SK-N-SH (cell line): ENCODE measurements around the gene SLC25A41. TPM values are rescaled to one million over a fixed set of nuclear protein-coding genes. Genes with fewer than 3 reads are reported as not detected.

ENCODE experiments used
- CTCF ChIA-PET: fragments of 300-600, 350-600 bp; formaldehyde crosslinking; extraction: SDS; loops from one replicate; lab custom pipeline; 2021; lab: Yijun Ruan, JAX
- POLR2A ChIA-PET: fragments of 350-600 bp; sonication (Branson Sonifier 250); formaldehyde crosslinking; extraction: SDS; loops from one replicate; lab custom pipeline; 2020; ENCODE audit warnings: antibody characterized with exemption, inconsistent platforms; lab: Yijun Ruan, JAX
- DNase-seq: peaks from one replicate; pipeline ENCODE4 v3.0.0; 2012
- H2AFZ ChIP-seq: fragments of 200-600 bp; sonication (generic); 2 replicates; pipeline ENCODE4 v1.8.1; 2016; ENCODE audit warnings: antibody characterized with exemption, mild to moderate bottlenecking, low read depth
- H3F3A ChIP-seq: fragments of 200-600 bp; sonication (generic); replicated peaks from 2 replicates; pipeline ENCODE3; 2016; ENCODE audit warnings: antibody characterized with exemption, mild to moderate bottlenecking; ENCODE audit not compliant: insufficient read depth
- H3K27ac ChIP-seq, 2 experiments: fragments of 200-500 bp in 1 of 2; fragments of 200-600 bp in 1 of 2; sonication (Bioruptor generic) in 1 of 2; sonication (generic), shearing (Covaris generic) in 1 of 2; 2 replicates each; pipeline versions ENCODE4 v1.5.1 to v1.6.1; 2014 to 2016; ENCODE audit warnings: low read depth in 2 of 2, inconsistent platforms in 1 of 2, low read length in 1 of 2, mild to moderate bottlenecking in 1 of 2, mixed read lengths in 1 of 2
- H3K27me3 ChIP-seq: fragments of 200-600 bp; sonication (generic), shearing (Covaris generic); 2 replicates; pipeline ENCODE4 v1.6.1; 2016; ENCODE audit warnings: mixed run types; ENCODE audit not compliant: insufficient read depth
- H3K36me3 ChIP-seq, 2 experiments: fragments of 200-500 bp in 1 of 2; fragments of 200-600 bp in 1 of 2; sonication (Bioruptor generic) in 1 of 2; sonication (generic) in 1 of 2; replicated peaks in 1 of 2; 2 replicates each; pipeline versions ENCODE3 to v1.5.1; 2014 to 2016; ENCODE audit warnings: low read length in 1 of 2, mild to moderate bottlenecking in 1 of 2; ENCODE audit not compliant: insufficient read depth in 2 of 2, control insufficient read depth in 1 of 2
- H3K4me1 ChIP-seq, 2 experiments: fragments of 200-500 bp in 1 of 2; fragments of 200-600 bp in 1 of 2; sonication (Bioruptor generic) in 1 of 2; sonication (generic), shearing (Covaris generic) in 1 of 2; 2 replicates each; pipeline versions ENCODE4 v1.5.1 to v1.6.1; 2014 to 2016; ENCODE audit warnings: low read depth in 1 of 2, low read length in 1 of 2, mixed run types in 1 of 2; ENCODE audit not compliant: insufficient read depth in 2 of 2, control insufficient read depth in 1 of 2
- H3K4me2 ChIP-seq: fragments of 200-600 bp; sonication (generic), shearing (Covaris generic); 2 replicates; pipeline ENCODE4 v1.6.1; 2017; ENCODE audit warnings: mixed run types
- H3K4me3 ChIP-seq, 2 experiments: fragments of 200-500 bp in 1 of 2; fragments of 200-600 bp in 1 of 2; sonication (Bioruptor generic) in 1 of 2; sonication (generic), shearing (Covaris generic) in 1 of 2; 2 replicates each; pipeline versions ENCODE4 v1.5.1 to v1.8.1; 2014 to 2016; ENCODE audit warnings: low read depth in 2 of 2, inconsistent platforms in 1 of 2, low read length in 1 of 2, mild to moderate bottlenecking in 1 of 2, mixed read lengths in 1 of 2, moderate library complexity in 1 of 2
- H3K79me2 ChIP-seq: fragments of 200-600 bp; sonication (generic); 2 replicates; pipeline ENCODE4 v1.8.1; 2017; ENCODE audit warnings: mild to moderate bottlenecking; ENCODE audit not compliant: insufficient read depth
- H3K9ac ChIP-seq: fragments of 200-600 bp; sonication (generic); 2 replicates; pipeline ENCODE4 v1.6.1; 2017; ENCODE audit warnings: mixed run types
- H3K9me2 ChIP-seq: fragments of 200-600 bp; sonication (generic); 2 replicates; pipeline ENCODE4 v1.6.1; 2017; ENCODE audit warnings: mixed run types
- H3K9me3 ChIP-seq: fragments of 200-600 bp; sonication (generic); 2 replicates; pipeline ENCODE4 v1.6.1; 2017; ENCODE audit warnings: mixed run types, mild to moderate bottlenecking, moderate library complexity
- H4K20me1 ChIP-seq: fragments of 200-600 bp; sonication (generic); 2 replicates; pipeline ENCODE4 v1.6.1; 2017; ENCODE audit warnings: mild to moderate bottlenecking, mixed run types; ENCODE audit not compliant: insufficient read depth
- CTCF ChIP-seq: fragments of 200-600 bp; sonication (generic); IDR thresholded peaks from 2 replicates; pipeline ENCODE4 v1.6.1; 2017; ENCODE audit warnings: antibody characterized with exemption, mild to moderate bottlenecking, moderate library complexity
- ELF1 ChIP-seq: IDR thresholded peaks from 2 replicates; pipeline ENCODE4 v1.4.0; 2012
- EP300 ChIP-seq, 2 experiments: IDR thresholded peaks; 2 replicates each; pipeline versions ENCODE4 v1.4.0 to v1.6.1; 2012; ENCODE audit warnings: borderline replicate concordance in 1 of 2, low read depth in 1 of 2, low read length in 1 of 2
- FOXM1 ChIP-seq: IDR thresholded peaks from 2 replicates; pipeline ENCODE4 v1.4.0; 2012; ENCODE audit warnings: low read depth, mild to moderate bottlenecking
- GABPA ChIP-seq: IDR thresholded peaks from 2 replicates; pipeline ENCODE4 v1.4.0; 2012; ENCODE audit warnings: low read depth, mild to moderate bottlenecking
- IRF3 ChIP-seq: fragments of 150-350 bp; IDR thresholded peaks from 2 replicates; pipeline ENCODE4 v1.6.1; 2016; ENCODE audit warnings: mild to moderate bottlenecking, low read depth, low read length
- JUND ChIP-seq: IDR thresholded peaks from 2 replicates; pipeline ENCODE4 v1.4.0; 2012
- MEF2A ChIP-seq: IDR thresholded peaks from 2 replicates; pipeline ENCODE4 v1.4.0; 2012; ENCODE audit warnings: low read depth, borderline replicate concordance
- POLR2AphosphoS5 ChIP-seq: IDR thresholded peaks from 2 replicates; pipeline ENCODE4 v1.6.1; 2012; ENCODE audit warnings: low read depth, low read length
- SIN3A ChIP-seq: IDR thresholded peaks from 2 replicates; pipeline ENCODE4 v1.6.1; 2012; ENCODE audit warnings: low read depth, mild to moderate bottlenecking, low read length, moderate library complexity, borderline replicate concordance
- SMC3 ChIP-seq: IDR thresholded peaks from 2 replicates; pipeline ENCODE4 v1.6.1; 2012; ENCODE audit warnings: low read depth, low read length, improper control_type of control experiment
- TCF12 ChIP-seq: IDR thresholded peaks from 2 replicates; pipeline ENCODE4 v1.4.0; 2012
- USF1 ChIP-seq: IDR thresholded peaks from 2 replicates; pipeline ENCODE4 v1.4.0; 2012; ENCODE audit warnings: low read depth, borderline replicate concordance
- YY1 ChIP-seq: IDR thresholded peaks from 2 replicates; pipeline ENCODE4 v1.4.0; 2012; ENCODE audit warnings: low read depth, mild to moderate bottlenecking
- ZBTB33 ChIP-seq: IDR thresholded peaks from 2 replicates; pipeline ENCODE4 v1.4.0; 2012; ENCODE audit warnings: low read depth, borderline replicate concordance
- WGBS: methylation state at CpG from one replicate; pipeline ENCODE4 v1.1.6; 2017; ENCODE audit warnings: low lambda C conversion rate; 5-methylcytosine and 5-hydroxymethylcytosine counted together
- polyA plus RNA-seq, 3 experiments: library from polyadenylated mRNA; depleted of rRNA; stranded (reverse); fragments of >200 nt; gene quantifications; 2 replicates each; pipeline ENCODE4 v1.2.3, GENCODE V29; 2012
- TF ChIP-seq, protein P1 (sequence below): IDR thresholded peaks from 2 replicates; pipeline ENCODE4; 2012

The SLC25A41 gene
- polyA plus RNA-seq, 1 of the 3 experiments (the other 2 are of a cell fraction) = 0.12 TPM

DNA sequence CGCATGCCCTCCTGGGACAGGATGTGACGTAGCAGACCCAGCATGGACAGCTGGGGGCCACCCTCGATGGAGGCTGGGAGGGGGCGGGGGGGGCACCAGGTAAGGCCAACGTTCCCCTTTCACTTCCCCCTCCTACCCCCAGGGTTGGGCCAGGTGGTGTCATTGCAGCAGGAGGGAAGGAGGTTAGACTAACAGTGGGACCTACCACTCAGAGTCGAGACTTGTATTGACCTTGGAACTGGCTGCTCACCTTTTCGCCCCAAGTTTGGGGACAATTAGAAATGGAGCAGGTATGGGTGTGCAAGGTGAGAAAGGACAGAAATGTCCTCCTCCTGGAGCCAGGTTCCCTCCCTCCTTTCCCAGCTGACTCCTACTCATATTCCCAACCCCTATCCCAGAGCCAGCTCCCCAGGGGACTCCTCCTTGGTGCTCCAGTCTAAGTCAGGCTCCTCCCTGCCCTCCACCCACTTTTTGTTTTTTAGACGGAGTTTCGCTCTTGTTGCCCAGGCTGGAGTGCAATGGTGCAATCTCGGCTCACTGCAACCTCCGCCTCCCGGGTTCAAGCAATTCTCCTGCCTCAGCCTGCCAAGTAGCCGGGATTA lies 8.6 kb upstream of the SLC25A41 start:
- Histone ChIP-seq H4K20me1 (no peaks in the 10 kb centered on the region), H3K9ac (no peak overlapping the region), H3K9me3 (no peaks in the 10 kb centered on the region), H3K36me3 (no peaks in the 10 kb centered on the region), H3K4me2 (no peak overlapping the region), H2AFZ (no peak overlapping the region), H3K4me3 (no peak overlapping the region), H3K9me2 (no peaks in the 10 kb centered on the region), H3K27me3 (no peaks in the 10 kb centered on the region), H3K27ac (no peak overlapping the region), H3K4me1 (no peaks in the 10 kb centered on the region), H3F3A (no peaks in the 10 kb centered on the region), H3K79me2 (no peaks in the 10 kb centered on the region)
- TF ChIP-seq, protein P1, sequence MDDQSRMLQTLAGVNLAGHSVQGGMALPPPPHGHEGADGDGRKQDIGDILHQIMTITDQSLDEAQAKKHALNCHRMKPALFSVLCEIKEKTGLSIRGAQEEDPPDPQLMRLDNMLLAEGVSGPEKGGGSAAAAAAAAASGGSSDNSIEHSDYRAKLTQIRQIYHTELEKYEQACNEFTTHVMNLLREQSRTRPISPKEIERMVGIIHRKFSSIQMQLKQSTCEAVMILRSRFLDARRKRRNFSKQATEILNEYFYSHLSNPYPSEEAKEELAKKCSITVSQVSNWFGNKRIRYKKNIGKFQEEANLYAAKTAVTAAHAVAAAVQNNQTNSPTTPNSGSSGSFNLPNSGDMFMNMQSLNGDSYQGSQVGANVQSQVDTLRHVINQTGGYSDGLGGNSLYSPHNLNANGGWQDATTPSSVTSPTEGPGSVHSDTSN = no peak
- no peak for TF ChIP-seq SIN3A
- no peak for TF ChIP-seq ZBTB33
- TF ChIP-seq EP300 (IDR thresholded peaks at IDR 0.05; ENCODE audit: borderline replicate concordance in 1 of 2, low read depth in 1 of 2, low read length in 1 of 2) = no peak
- no peak for TF ChIP-seq SMC3
- no peak for TF ChIP-seq YY1
- no peak for TF ChIP-seq FOXM1
- no peak for TF ChIP-seq POLR2AphosphoS5
- TF ChIP-seq TCF12 = no peak
- TF ChIP-seq IRF3 = no peak
- POLR2A ChIA-PET = no interaction called here
- no peak for DNase-seq
- CTCF ChIA-PET = interaction anchor here (1.5 kb wide), 1 partner anchor 12 kb away, joined by 5 read pairs; no protein-coding TSS in a partner anchor
- 87% methylated on average over 11 of the region's 13 CpGs for WGBS

- Histone ChIP-seq H3K9me2 (no peaks in the 10 kb centered on the region), H3K4me3 (no peak overlapping the region), H3K79me2 (no peaks in the 10 kb centered on the region), H3K9me3 (no peaks in the 10 kb centered on the region), H3K4me2 (no peak overlapping the region), H3K27ac (no peak overlapping the region), H3K9ac (no peak overlapping the region), H3F3A (no peaks in the 10 kb centered on the region), H3K27me3 (no peaks in the 10 kb centered on the region), H3K4me1 (no peaks in the 10 kb centered on the region), H2AFZ (no peak overlapping the region), H4K20me1 (no peaks in the 10 kb centered on the region), H3K36me3 (no peaks in the 10 kb centered on the region)
- 74% methylated on average over 3 of the region's 3 CpGs for WGBS
- DNase-seq = no peak
- CTCF ChIA-PET = no interaction called here
- TF ChIP-seq GABPA (no peak), MEF2A (no peak), JUND (no peak), USF1 (no peak), SIN3A (no peak), ELF1 (no peak), CTCF (no peak)
- POLR2A ChIA-PET = no interaction called here
Measured at GRCh38 chr19:6440905-6441304, 7.3 kb upstream of the SLC25A41 start.
